G401.6 (cell line): ENCODE measurements around the gene WSB1.
"Not testable (repeated sequence)": the region's sequence is repeated elsewhere in the genome, so short reads cannot be mapped to it uniquely, and the experiment has no call there.

Experiments
- FAIRE-seq: peaks from 2 replicates; lab custom pipeline; 2012; peaks lifted over from hg19 to GRCh38; lab: Jason Lieb, UNC

The WSB1 gene

GRCh38 chr17:27293898-27294688 lies at the start of gene WSB1:
Gene WSB1 (plus strand): TSS chr17:27294114. CDS start chr17:27294396, 282 bp downstream.
- no peak for FAIRE-seq

GRCh38 chr17:27244491-27245223 lies 49.3 kb upstream of the WSB1 start:
- no peak for FAIRE-seq

GRCh38 chr17:27245230-27245696 lies 48.7 kb upstream of the WSB1 start:
- FAIRE-seq = no peak

- FAIRE-seq = no peak
Measured at GRCh38 chr17:27246537-27246936, 47.4 kb upstream of the WSB1 start.

GRCh38 chr17:27247071-27247957 lies 46.6 kb upstream of the WSB1 start:
- FAIRE-seq = no peak

- FAIRE-seq = no peak
Measured at GRCh38 chr17:27247958-27248342, 46.0 kb upstream of the WSB1 start.

GRCh38 chr17:27250791-27251190 lies 43.1 kb upstream of the WSB1 start:
- FAIRE-seq = not testable (repeated sequence)

GRCh38 chr17:27254802-27255201 lies 39.1 kb upstream of the WSB1 start:
- FAIRE-seq = not testable (repeated sequence)

- no peak for FAIRE-seq
Measured at GRCh38 chr17:27256225-27257030, 37.5 kb upstream of the WSB1 start.

- no peak for FAIRE-seq
Measured at GRCh38 chr17:27257031-27257357, 36.9 kb upstream of the WSB1 start.

GRCh38 chr17:27259356-27259755 lies 34.6 kb upstream of the WSB1 start:
- no peak for FAIRE-seq

GRCh38 chr17:27263386-27263785 lies 30.5 kb upstream of the WSB1 start:
- FAIRE-seq = no peak

GRCh38 chr17:27264068-27264812 lies 29.7 kb upstream of the WSB1 start:
- FAIRE-seq = no peak

GRCh38 chr17:27265333-27265732 lies 28.6 kb upstream of the WSB1 start:
- no peak for FAIRE-seq

GRCh38 chr17:27266228-27266627 lies 27.7 kb upstream of the WSB1 start:
- FAIRE-seq = no peak

GRCh38 chr17:27268394-27269085 lies 25.4 kb upstream of the WSB1 start:
- no peak for FAIRE-seq

- no peak for FAIRE-seq
Measured at GRCh38 chr17:27269201-27269600, 24.7 kb upstream of the WSB1 start.

GRCh38 chr17:27269974-27270373 lies 23.9 kb upstream of the WSB1 start:
- no peak for FAIRE-seq

- FAIRE-seq = no peak
Measured at GRCh38 chr17:27276653-27277156, 17.2 kb upstream of the WSB1 start.

- FAIRE-seq = not testable (repeated sequence)
Measured at GRCh38 chr17:27279132-27279531, 14.8 kb upstream of the WSB1 start.
